ENCODE results near the gene CCR1. TPM values are rescaled to one million over a fixed set of nuclear protein-coding genes. Genes with fewer than 3 reads are reported as not detected.
A peak's percentile ranks its signal among the peaks of the same experiment; 100 is the strongest.

The CCR1 gene
- total RNA-seq, 4 donors from 2014 or later: 0.95 to 6.6 (median 1.5) TPM

GRCh38 chr3:46239952-46240351 is 31.8 kb upstream of the CCR1 start:
- no peak for DNase-seq
- no peak overlapping the region for H3K27ac ChIP-seq
- H3K27me3 ChIP-seq: no peaks in the 10 kb centered on the region
- no peak overlapping the region for H3K4me3 ChIP-seq
- no peak for TF ChIP-seq POLR2A (IDR thresholded peaks at IDR 0.05)
- no peak for TF ChIP-seq CTCF (IDR thresholded peaks at IDR 0.05)
- H3K36me3 ChIP-seq: no peaks in the 10 kb centered on the region
- no peaks in the 10 kb centered on the region for H3K4me1 ChIP-seq
- no peaks in the 10 kb centered on the region for H3K9me3 ChIP-seq

- TF ChIP-seq POLR2A (IDR thresholded peaks at IDR 0.05) (no peak), CTCF (IDR thresholded peaks at IDR 0.05) (no peak)
- Histone ChIP-seq H3K4me3 (no peak overlapping the region), H3K36me3 (no peaks in the 10 kb centered on the region), H3K27ac (no peak overlapping the region), H3K27me3 (no peaks in the 10 kb centered on the region), H3K4me1 (no peaks in the 10 kb centered on the region), H3K9me3 (no peaks in the 10 kb centered on the region)
- DNase-seq: no peak
These were observed 31.3 kb upstream of the CCR1 start for GRCh38 chr3:46239301-46239938.

- TF ChIP-seq CTCF (IDR thresholded peaks at IDR 0.05) (no peak), POLR2A (IDR thresholded peaks at IDR 0.05) (no peak)
- Histone ChIP-seq H3K27me3 (no peaks in the 10 kb centered on the region), H3K36me3 (no peaks in the 10 kb centered on the region), H3K4me3 (no peak overlapping the region), H3K27ac (no peak overlapping the region), H3K9me3 (no peaks in the 10 kb centered on the region), H3K4me1 (no peaks in the 10 kb centered on the region)
- no peak for DNase-seq
These were observed 30.3 kb upstream of the CCR1 start for GRCh38 chr3:46238386-46238785.

- no peaks in the 10 kb centered on the region for H3K27me3 ChIP-seq
- no peak overlapping the region for H3K4me3 ChIP-seq
- no peak overlapping the region for H3K27ac ChIP-seq
- no peaks in the 10 kb centered on the region for H3K9me3 ChIP-seq
- H3K4me1 ChIP-seq: no peaks in the 10 kb centered on the region
- peak in 1 of 3 donors; percentile 58 for DNase-seq
- no peaks in the 10 kb centered on the region for H3K36me3 ChIP-seq
- TF ChIP-seq CTCF (IDR thresholded peaks at IDR 0.05) (no peak), POLR2A (IDR thresholded peaks at IDR 0.05) (no peak)
These were observed 28.4 kb upstream of the CCR1 start for GRCh38 chr3:46236294-46237054.

- H3K4me1 ChIP-seq: no peaks in the 10 kb centered on the region
- DNase-seq: no peak
- no peaks in the 10 kb centered on the region for H3K27me3 ChIP-seq
- no peak overlapping the region for H3K27ac ChIP-seq
- TF ChIP-seq POLR2A (IDR thresholded peaks at IDR 0.05) (no peak), CTCF (IDR thresholded peaks at IDR 0.05) (no peak)
- no peaks in the 10 kb centered on the region for H3K9me3 ChIP-seq
- no peaks in the 10 kb centered on the region for H3K36me3 ChIP-seq
- no peak overlapping the region for H3K4me3 ChIP-seq
These were observed 27.3 kb upstream of the CCR1 start for GRCh38 chr3:46235425-46235824.

Measured in Peyer's patch (tissue), 4 donors.